GM12878 (cell line): ENCODE data around the gene RYR2. TPM values are rescaled to one million over a fixed set of nuclear protein-coding genes. Genes with fewer than 3 reads are reported as not detected.

Experiments
- ATAC-seq: fragments of 200-7000 bp; cut with Tn5 transposase; 3 replicates; pipeline ENCODE4 v1.9.1; 2020; ENCODE audit warnings: mild to moderate bottlenecking, moderate library complexity
- BruUV-seq: library from RNA; stranded (reverse); fragments of 400-500 nt; replicated peaks from 2 replicates; lab custom pipeline; 2021; lab: Mats Ljungman, UMichigan
- CTCF ChIA-PET: fragments of 300-600 bp; sonication (Branson Sonifier 250); formaldehyde crosslinking; extraction: SDS; loops from one replicate; lab custom pipeline; 2021; ENCODE audit warnings: inconsistent platforms; lab: Yijun Ruan, JAX
- POLR2A ChIA-PET: fragments of 350-600 bp; formaldehyde crosslinking; extraction: SDS; loops from one replicate; lab custom pipeline; 2021; ENCODE audit warnings: inconsistent platforms; lab: Charles Lee
- RAD21 ChIA-PET: fragments of 300-600 bp; sonication (Branson Sonifier 250); formaldehyde crosslinking; loops from one replicate; lab custom pipeline; 2023; ENCODE audit warnings: antibody characterized with exemption; ENCODE audit not compliant: unreplicated experiment; lab: Charles Lee
- SMC1A ChIA-PET: fragments of 300-600 bp; sonication (Branson Sonifier 250); formaldehyde crosslinking; loops from one replicate; lab custom pipeline; 2023; ENCODE audit not compliant: unreplicated experiment, uncharacterized antibody; lab: Charles Lee
- DNase-seq: peaks from one replicate; pipeline ENCODE4 v3.0.0-alpha.2; 2011; ENCODE audit warnings: low read depth, low spot score
- FAIRE-seq: peaks from 3 replicates; lab custom pipeline; 2011; peaks lifted over from hg19 to GRCh38; lab: Jason Lieb, UNC
- H2AFZ ChIP-seq: 2 replicates; pipeline ENCODE4 v1.6.0; 2011; ENCODE audit warnings: low read depth, low read length, control low read depth; ENCODE audit not compliant: control insufficient read depth
- H3K27ac ChIP-seq: 2 replicates; pipeline ENCODE4 v1.5.1; 2011; ENCODE audit warnings: control low read depth; ENCODE audit not compliant: control insufficient read depth, insufficient read depth
- H3K27me3 ChIP-seq, 2 experiments: replicated peaks in 1 of 2; 2 replicates each; pipeline versions ENCODE4 v1.6.0 to v1.6.1; 2011; ENCODE audit warnings: low read length in 1 of 2; ENCODE audit not compliant: control insufficient read depth in 2 of 2, insufficient read depth in 2 of 2
- H3K36me3 ChIP-seq, 2 experiments: 2 replicates each; pipeline ENCODE4 v1.5.1; 2011; ENCODE audit warnings: low read length in 1 of 2; ENCODE audit not compliant: control insufficient read depth in 2 of 2, insufficient read depth in 2 of 2
- H3K4me1 ChIP-seq: 2 replicates; pipeline ENCODE4 v1.6.1; 2011; ENCODE audit warnings: mild to moderate bottlenecking, low read length, moderate library complexity, mixed read lengths; ENCODE audit not compliant: control insufficient read depth, insufficient read depth
- H3K4me2 ChIP-seq: 2 replicates; pipeline ENCODE4 v1.6.0; 2011; ENCODE audit warnings: control low read depth; ENCODE audit not compliant: control insufficient read depth, insufficient read depth
- H3K4me3 ChIP-seq: fragments of 200-600 bp; sonication (generic); 2 replicates; pipeline ENCODE4 v1.5.1; 2016
- H3K79me2 ChIP-seq: 2 replicates; pipeline ENCODE4 v1.6.0; 2011; ENCODE audit warnings: low read length; ENCODE audit not compliant: control insufficient read depth, insufficient read depth
- H3K9ac ChIP-seq: 2 replicates; pipeline ENCODE4 v1.8.0; 2011; ENCODE audit warnings: low read length, control low read depth, mixed read lengths; ENCODE audit not compliant: control insufficient read depth, insufficient read depth
- H3K9me3 ChIP-seq: replicated peaks from 3 replicates; pipeline ENCODE4 v1.5.1; 2011; ENCODE audit warnings: mild to moderate bottlenecking, low read length; ENCODE audit not compliant: control insufficient read depth, insufficient read depth
- H4K20me1 ChIP-seq: 2 replicates; pipeline ENCODE4 v1.6.0; 2011; ENCODE audit not compliant: control insufficient read depth, insufficient read depth
- IRF4 ChIP-seq: IDR thresholded peaks from 2 replicates; pipeline ENCODE4 v1.6.1; 2011; ENCODE audit warnings: low read depth, low read length
- RAD21 ChIP-seq: IDR thresholded peaks from 2 replicates; pipeline ENCODE4 v1.6.1; 2011; ENCODE audit warnings: mild to moderate bottlenecking, low read depth, low read length, moderate library complexity; ENCODE audit not compliant: insufficient read depth
- WGBS: methylation state at CpG from one replicate; pipeline ENCODE4 v1.1.6; 2016; ENCODE audit warnings: low lambda C conversion rate; ENCODE audit not compliant: insufficient replicate concordance, insufficient coverage; ENCODE audit errors: missing lambda C conversion rate; 5-methylcytosine and 5-hydroxymethylcytosine counted together
- in situ Hi-C: fragments of 300-500 bp; cut with MboI; formaldehyde crosslinking; loops from 9 replicates; pipeline ENCODE4 v1.14.3; 2018; ENCODE audit warnings: mixed read lengths
- intact Hi-C: fragments of 100-400 bp; cut with micrococcal nuclease; formaldehyde crosslinking; loops from one replicate; pipeline ENCODE4 v1.14.2; 2022; ENCODE audit not compliant: unreplicated experiment
- polyA plus RNA-seq, 11 experiments: library from polyadenylated mRNA; depleted of rRNA in 4 of 11; unstranded in 6 of 11; stranded (reverse) in 5 of 11; fragments of >200 nt; fragmentation: Nextera tagmentation in 4 of 11; fragmentation: Illumina TruSeq in 1 of 11; extraction: Ambion mirVana in 4 of 11; extraction: Trizol in 1 of 11; gene quantifications; 1 replicate in 1 of 11; 2 replicates in 10 of 11; pipeline versions ENCODE4 v1.2.1 to v1.2.3, GENCODE V29; 2011 to 2016; ENCODE audit warnings: inconsistent platforms in 2 of 11, missing spikeins in 2 of 11, low read depth in 1 of 11
- total RNA-seq, 4 experiments: library from RNA; depleted of rRNA in 3 of 4; stranded (reverse); fragments of >200 nt in 3 of 4; fragmentation: Illumina TruSeq in 1 of 4; extraction: Trizol in 1 of 4; gene quantifications; 2 replicates each; pipeline versions ENCODE4 v1.2.1 to v1.2.3, GENCODE V29; 2013 to 2021
- TF ChIP-seq, protein P1 (sequence below): fragments of 450-650 bp; IDR thresholded peaks from 2 replicates; pipeline ENCODE4 v1.6.1; 2017; ENCODE audit warnings: mild to moderate bottlenecking, low read depth, inconsistent platforms; ENCODE audit not compliant: poor library complexity, severe bottlenecking
- TF ChIP-seq, protein P2 (sequence below), 3 experiments: IDR thresholded peaks in 2 of 3; conservative IDR thresholded peaks in 1 of 3; 2 replicates each; pipeline ENCODE4 v1.5.1; 2011; ENCODE audit warnings: low read depth in 3 of 3, low read length in 3 of 3, mild to moderate bottlenecking in 3 of 3, control low read depth in 2 of 3, moderate library complexity in 2 of 3, inconsistent platforms in 1 of 3, mixed read lengths in 1 of 3; ENCODE audit not compliant: control insufficient read depth in 2 of 3, insufficient read depth in 1 of 3; ENCODE audit errors: extremely low read depth in 1 of 3

Gene RYR2
- total and polyA plus RNA-seq, 10 of the 15 experiments (the other 5 are each of a cell fraction or from before 2014, with no cell fraction given) = 0.01 to 0.04 TPM; not detected in 8

DNA sequence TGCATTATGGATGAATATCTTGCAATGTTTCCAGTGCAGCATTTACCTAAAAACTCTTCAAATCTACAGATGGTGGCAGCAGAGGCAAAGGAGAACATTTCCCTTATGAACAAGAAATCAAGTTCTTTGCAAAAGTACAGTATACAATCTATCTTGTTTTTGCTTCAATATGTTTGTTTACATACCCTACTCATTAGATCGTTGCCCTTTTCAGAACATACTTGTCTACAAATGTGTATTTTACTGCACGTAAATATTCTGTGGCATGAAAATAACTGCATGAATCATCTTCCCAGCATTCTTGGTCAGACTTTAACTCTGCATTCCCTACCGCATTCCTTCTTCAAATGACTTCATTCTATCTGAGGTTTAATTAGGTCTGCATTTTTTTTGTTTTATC lies 636.0 kb downstream of the RYR2 start:
- H3K9ac ChIP-seq = no peak overlapping the region
- H2AFZ ChIP-seq = no peak overlapping the region
- H3K27me3 ChIP-seq = no peaks in the 10 kb centered on the region
- no TSS peak for BruUV-seq
- H3K36me3 ChIP-seq = no peaks in the 10 kb centered on the region
- no peak for DNase-seq
- no peak for FAIRE-seq
- RAD21 ChIA-PET = no interaction called here
- no peak overlapping the region for H3K4me3 ChIP-seq
- H3K79me2 ChIP-seq = no peaks in the 10 kb centered on the region
- no peak for ATAC-seq
- POLR2A ChIA-PET = no interaction called here
- no peaks in the 10 kb centered on the region for H3K9me3 ChIP-seq
- WGBS = 24% methylated on average over 3 of the region's 3 CpGs
- intact Hi-C loops = no loop called here
- SMC1A ChIA-PET = no interaction called here
- in situ Hi-C loops = no loop called here
- CTCF ChIA-PET = interaction anchor here (0.6 to 1.3 kb wide), 2 partner anchors 122 to 240 kb away, joined by 3 read pairs; no protein-coding TSS in a partner anchor
- no peak overlapping the region for H3K4me2 ChIP-seq
- H3K27ac ChIP-seq = no peak overlapping the region
- no peaks in the 10 kb centered on the region for H4K20me1 ChIP-seq
- H3K4me1 ChIP-seq = no peaks in the 10 kb centered on the region
- TF ChIP-seq, protein P1, sequence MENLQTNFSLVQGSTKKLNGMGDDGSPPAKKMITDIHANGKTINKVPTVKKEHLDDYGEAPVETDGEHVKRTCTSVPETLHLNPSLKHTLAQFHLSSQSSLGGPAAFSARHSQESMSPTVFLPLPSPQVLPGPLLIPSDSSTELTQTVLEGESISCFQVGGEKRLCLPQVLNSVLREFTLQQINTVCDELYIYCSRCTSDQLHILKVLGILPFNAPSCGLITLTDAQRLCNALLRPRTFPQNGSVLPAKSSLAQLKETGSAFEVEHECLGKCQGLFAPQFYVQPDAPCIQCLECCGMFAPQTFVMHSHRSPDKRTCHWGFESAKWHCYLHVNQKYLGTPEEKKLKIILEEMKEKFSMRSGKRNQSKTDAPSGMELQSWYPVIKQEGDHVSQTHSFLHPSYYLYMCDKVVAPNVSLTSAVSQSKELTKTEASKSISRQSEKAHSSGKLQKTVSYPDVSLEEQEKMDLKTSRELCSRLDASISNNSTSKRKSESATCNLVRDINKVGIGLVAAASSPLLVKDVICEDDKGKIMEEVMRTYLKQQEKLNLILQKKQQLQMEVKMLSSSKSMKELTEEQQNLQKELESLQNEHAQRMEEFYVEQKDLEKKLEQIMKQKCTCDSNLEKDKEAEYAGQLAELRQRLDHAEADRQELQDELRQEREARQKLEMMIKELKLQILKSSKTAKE = no peak
- no peak for TF ChIP-seq IRF4
- TF ChIP-seq, protein P2, sequence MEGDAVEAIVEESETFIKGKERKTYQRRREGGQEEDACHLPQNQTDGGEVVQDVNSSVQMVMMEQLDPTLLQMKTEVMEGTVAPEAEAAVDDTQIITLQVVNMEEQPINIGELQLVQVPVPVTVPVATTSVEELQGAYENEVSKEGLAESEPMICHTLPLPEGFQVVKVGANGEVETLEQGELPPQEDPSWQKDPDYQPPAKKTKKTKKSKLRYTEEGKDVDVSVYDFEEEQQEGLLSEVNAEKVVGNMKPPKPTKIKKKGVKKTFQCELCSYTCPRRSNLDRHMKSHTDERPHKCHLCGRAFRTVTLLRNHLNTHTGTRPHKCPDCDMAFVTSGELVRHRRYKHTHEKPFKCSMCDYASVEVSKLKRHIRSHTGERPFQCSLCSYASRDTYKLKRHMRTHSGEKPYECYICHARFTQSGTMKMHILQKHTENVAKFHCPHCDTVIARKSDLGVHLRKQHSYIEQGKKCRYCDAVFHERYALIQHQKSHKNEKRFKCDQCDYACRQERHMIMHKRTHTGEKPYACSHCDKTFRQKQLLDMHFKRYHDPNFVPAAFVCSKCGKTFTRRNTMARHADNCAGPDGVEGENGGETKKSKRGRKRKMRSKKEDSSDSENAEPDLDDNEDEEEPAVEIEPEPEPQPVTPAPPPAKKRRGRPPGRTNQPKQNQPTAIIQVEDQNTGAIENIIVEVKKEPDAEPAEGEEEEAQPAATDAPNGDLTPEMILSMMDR (IDR thresholded peaks at IDR 0.05 in 2 of 3, conservative IDR thresholded peaks at IDR 0.05 in 1 of 3; ENCODE audit: control insufficient read depth in 2 of 3, extremely low read depth in 1 of 3, insufficient read depth in 1 of 3, low read depth in 3 of 3, low read length in 3 of 3) = peak in 1 of 3 experiments; percentile 11; a peak in 1 of 6 replicates
- peak; percentile 25; the same call in 1 of the 2 replicates for TF ChIP-seq RAD21
